HG03097 (cell line): ENCODE data around the gene LMO4.

Experiments
- ATAC-seq: cut with Tn5 transposase; IDR thresholded peaks from one replicate; pipeline ENCODE4 v1.9.1; 2021; ENCODE audit not compliant: unreplicated experiment, low FRiP score

LMO4 gene

DNA sequence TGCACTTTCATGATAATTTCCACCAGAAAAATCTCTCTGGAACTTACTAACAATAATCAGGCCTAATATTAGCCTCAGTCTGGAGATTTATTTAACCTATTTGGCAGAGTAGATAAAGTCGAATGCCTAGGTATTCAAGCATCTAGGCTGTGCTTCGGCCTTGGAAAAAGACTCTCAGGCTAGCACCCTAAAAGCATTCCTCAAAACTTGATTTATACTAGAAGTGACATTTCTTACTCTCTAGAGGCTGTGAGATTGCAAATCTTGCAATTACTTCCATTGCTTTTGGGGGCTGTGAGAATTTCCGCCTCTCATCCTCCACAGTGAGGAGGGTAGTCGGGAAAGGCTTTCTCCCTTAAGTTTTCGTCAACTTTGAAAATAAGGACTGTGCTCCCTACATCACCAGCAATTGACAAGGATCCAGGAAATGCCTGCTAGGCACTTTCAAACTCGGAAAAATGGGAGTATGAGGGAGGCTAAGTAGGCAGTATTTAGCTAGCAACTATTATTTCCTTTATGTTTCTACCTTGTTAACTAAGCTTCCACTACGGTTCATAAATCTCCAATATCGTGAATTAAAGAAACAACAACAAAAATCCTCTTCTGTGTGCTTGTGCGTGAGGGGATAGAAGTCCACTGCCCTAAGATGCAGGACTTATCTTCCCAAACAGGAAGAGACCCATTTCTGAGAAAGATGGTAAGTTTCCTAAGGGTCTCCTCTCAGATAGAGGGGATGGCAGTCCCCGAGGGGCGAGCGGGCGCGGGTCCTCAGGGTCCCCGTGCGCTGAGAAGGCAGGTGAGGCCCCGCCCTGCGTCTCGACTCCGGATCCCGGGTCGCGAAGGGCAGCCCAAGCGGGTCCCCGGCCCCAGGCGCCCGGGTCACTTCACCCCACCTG, 1.1 kb upstream of the LMO4 start:
- no peak for ATAC-seq

DNA sequence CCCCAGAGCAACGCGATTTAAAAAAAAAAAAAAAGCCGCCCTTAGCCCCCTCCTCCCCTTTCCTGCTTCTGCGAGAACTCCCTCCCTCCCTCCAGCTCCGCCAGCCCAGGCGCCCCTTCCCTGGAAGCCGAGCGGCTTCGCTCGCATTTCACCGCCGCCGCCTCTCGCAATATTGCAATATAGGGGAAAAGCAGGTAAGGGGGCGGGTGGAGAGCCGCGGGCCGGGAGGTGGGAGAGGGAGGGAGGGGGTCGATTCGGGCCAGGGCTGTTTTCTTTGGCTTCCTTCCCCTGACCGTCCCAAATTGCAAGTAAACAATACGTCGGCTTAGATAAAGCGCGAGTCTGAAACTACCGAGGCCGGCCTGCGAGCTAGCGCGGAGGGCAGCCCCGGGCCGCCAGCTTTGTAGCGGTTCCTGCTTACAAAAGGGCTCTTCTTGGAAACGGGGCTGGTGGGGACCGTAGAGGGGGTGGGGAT, 408 bp downstream of the LMO4 start:
- no peak for ATAC-seq

DNA sequence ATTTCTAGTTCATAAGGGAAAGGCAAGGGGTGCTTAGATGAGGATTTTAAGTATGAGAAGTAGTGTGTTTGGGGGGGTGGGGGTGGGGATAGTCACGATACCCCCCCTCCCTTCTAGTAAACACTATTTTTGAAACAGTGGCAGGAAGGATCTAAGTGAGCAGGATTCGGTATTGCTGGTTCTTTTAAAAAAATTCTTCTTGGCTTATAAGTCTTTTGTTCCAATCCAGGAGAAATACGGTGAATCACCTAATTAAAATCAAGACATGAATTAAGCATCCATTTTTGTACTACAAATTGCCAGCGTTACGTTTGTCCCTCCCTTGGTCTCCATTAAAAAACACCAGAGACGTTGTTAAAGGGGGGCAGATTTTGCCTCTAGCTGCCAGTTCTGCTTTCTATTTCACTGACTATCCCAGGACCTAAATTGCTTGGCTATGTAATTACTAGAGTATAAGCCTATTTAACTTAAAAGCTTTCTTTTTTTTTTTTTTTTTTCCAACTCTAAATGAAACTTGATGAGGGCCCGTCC, 911 bp downstream of the LMO4 start:
- ATAC-seq: no peak

DNA sequence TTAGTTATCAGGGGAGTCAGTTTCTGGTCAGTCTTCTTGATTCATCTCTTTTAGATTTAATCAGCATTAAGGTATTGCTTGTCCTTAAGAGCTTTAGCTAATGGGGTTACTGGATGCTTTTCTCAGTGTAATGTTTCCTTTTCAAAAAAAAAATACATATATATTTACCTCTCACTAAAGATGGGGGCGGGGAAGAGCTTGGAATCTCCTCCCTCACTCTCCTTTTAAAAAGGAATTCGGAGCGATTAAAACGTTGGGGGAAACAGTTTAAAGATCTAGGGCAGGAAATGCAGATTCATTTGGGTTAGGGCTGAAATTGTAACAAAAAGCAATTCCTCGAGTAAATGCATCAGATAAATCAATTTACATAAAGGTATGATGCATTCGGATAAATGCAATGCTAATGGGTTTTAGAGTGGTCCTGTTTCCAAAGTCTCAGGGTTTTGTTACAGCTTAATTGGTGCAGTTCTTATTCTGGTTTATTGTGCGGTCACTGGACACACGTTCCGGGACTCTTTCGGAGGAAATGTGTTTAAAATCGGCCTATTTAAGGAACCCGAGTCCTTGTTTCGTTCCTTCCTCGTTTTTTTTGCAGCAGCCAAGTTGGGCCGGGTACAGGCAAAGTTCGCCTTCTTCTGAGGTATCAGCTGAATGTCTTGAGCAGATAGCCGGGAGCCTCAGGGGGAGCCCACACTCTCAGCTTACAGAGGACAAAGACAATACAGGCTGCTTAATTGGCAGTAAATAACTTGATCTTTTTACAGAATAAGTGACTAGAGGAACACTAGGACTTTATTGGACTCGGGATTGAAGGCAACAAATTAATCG, 1.6 kb downstream of the LMO4 start:
- no peak for ATAC-seq

DNA sequence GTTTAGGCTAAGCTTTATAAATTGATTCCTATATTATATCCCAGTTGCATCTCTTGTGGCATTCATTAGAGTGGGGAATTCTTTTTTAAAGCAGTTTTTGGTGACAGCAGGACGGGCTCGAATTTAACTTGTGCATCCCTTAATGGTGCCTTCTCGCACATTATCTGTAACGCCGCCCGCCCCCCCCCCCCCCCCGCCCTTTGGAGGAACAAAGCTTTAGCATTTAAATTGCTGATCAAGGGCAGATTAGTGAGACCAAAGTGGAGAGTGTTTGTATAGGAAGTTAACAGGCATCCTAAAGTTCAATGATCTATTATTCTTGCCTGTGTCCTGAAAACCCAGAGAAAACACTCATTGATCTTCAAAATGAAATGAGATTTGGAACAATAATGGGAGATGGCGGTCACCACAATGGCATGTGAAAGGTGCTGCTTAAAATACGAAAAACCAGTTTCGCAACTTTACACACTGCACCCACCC, 2.2 kb downstream of the LMO4 start:
- ATAC-seq: no peak

DNA sequence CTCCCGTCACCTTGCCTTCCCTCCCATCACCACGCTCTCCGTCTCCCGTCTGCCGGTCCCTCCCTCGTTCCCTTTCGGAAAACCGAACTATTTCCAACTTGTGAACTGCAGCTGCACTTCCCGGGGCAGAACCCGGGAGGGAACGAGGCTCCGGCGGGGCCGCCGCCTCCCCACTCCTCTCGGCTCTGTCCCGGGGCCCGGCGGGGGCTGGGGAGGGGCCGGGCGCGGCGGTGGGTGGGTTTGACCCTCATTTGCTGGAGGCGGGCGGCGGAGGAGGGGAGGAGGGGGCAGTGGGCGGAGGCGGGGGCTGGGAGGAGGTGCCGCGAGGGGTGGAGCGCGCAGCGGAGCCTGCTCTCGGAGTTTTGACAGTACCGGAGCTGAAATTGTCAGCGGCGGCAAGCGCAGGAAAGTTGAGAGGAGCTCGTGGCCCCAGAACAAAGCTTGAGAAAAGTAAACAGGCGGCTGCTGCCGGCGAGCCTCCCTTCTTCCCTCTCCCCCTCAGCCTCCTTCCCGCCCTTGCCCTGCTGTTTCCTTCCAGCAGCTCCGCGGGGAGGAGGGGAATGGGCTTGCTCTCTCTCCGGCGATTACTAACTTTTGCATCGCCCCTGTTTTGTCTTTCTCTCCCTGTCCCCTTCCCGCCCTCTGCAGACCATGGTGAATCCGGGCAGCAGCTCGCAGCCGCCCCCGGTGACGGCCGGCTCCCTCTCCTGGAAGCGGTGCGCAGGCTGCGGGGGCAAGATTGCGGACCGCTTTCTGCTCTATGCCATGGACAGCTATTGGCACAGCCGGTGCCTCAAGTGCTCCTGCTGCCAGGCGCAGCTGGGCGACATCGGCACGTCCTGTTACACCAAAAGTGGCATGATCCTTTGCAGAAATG, 2.9 kb downstream of the LMO4 start:
- no peak for ATAC-seq

DNA sequence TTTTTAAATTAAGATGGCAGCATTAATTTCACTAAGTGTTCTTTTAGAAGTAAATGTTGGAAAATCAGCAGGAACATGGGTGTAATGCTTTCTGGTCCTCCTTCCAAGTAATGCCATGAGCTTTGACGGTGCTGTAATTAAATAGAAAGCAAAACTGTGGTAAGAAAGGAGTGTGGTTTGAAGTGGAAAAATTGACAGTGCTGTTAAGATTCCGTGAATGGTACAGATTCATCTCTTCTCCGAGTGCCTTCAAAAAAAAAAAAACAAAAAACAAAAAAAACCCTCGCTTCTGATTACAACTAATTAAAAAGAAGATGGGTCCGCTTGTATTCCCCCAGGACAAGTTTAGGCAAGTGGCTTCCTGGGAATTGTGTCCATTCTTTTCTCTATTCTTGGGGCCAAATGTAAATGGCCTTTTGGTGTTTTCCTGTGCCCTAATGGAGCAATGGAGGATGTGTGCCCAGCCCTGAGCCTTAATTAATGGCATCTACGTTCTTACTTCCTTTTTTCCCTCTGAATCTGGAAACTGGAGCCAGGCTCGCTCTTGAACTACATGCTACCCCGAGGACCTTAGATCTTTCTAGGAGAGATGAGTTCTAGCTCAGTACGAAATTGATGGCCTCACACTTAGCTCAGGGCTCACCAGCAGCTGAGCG, 5.1 kb downstream of the LMO4 start:
- no peak for ATAC-seq

DNA sequence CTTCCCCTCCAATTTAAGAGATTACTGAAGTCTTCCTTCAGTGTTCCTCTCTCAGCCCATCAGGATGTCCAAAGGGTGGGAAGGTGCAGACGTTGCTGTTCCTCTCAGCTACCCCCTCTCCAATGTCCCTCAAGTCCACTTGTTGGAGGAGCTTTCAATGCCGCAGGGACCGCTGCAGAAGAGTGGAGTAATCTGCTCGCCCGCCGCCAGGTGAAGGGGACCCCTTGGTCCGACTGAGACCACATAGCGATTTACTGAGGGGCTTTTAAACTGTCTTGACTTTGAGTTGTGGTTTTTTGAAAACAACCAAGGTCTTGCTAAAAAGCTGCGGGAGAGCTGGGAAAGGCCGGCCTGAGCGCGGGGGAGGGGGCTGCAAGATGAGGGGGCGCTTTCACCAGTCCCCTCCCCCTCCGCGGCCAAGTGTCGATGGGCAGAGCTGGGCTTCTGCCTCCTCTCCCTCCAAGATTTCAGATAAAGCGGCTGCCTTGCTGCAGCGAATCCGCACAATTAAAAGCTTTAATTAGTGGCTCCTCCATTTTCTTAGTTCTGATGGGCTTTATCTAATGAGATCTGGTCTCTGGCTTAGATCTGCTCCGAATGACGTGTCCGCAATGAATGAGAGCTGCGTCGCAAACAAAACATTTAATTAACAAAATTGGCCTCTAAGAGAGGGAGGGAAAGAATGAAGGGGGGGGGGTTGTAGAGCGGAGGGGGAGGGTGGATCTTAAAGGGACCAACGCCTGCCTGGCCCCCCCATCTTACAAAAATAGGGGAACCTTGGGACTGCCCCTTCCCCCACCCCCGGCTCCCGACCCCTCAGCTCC, 5.9 kb downstream of the LMO4 start:
- ATAC-seq: no peak

DNA sequence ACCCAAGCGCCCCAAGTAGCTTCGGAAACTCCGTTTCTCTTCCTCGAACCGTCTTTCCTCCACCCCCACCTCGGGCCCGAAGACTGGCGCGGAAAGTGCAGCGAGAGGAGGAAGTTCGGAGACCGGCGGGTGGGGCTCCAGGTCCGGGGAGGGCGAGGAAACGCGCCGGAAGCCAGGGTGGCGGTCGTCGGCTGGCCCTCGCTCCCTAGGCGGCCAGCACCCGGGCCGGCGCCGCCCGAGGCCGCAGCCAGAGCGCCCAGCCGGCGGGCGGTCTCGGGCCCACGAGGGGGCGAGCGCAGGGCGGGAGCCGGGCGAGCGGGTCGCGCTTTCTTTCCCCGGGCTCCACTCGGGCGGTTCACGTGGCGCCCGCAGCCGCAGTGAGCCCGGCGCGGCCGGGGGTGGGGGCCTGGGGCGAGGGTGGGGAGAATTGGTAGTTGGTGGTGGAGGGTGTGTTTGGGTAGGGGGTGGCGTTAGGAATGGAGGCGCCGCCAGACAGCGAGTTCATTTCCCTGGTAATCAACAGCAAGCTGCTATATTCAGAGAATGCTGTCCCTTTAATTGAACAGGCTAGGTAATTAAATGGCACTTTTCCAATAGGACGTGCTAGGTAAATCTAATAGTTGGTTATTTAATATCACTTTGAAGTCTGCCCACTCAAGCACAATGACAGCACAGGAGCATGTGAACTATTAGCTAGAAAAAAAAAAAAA, 6.7 kb downstream of the LMO4 start:
- ATAC-seq: peak; percentile 41

DNA sequence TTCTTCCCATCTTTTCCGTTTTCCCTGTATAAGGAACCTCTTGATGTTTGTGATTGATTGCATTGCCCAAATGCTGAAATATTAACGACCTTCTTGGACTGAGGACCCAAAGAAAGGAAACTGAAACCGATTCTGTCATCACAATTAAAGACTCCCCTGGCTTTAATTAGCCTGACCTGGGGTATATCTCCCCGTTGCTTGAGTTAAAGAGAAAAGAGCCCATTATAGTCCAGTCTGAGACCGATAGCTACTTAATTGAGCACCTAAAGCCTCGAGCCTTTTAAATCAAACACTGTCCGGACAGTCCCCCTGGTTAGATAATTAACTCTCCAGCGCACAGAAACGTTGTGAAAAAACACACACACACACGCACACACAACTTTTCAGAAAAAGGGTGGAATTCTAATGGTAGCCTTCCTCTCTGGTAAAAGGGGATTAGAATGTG, 8.0 kb downstream of the LMO4 start:
- no peak for ATAC-seq

DNA sequence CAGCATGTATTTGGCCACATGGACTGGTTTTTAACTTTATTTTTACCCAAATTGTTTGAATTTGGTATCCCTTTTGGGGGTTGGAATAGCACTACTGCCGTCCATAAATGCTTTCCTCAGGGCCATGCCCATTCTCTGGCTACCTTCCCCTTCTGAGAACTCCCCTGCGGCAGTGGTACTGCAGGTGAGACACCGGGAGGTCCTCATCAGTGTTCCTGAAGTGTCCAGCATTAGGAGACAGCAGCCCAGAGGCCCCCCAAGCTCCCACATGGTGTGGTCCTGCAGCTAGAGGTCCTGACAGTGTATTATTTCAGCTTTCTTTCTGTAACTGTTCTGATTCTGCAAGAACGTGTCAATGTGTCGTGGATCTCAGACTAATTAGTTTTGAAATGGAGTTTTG, 8.9 kb downstream of the LMO4 start:
- ATAC-seq: no peak

DNA sequence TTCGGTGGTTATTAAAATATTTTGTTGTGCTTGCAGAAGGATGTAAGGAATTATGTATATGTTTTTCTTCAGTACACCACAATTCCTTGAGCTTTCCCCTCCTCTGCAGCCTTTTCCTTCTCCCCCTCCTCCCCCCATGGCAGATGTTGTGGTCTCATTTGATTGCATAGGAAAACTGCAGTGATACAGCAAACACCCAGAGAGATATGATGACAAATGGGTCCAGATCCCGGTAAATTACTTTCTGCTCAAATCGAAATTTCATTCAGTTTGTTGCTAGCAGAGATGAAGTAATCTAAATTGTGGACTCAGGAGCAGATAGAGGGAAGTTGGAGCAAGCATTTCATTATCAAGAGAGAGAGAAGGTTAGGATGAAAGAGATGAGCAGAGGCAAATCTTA, 9.9 kb downstream of the LMO4 start:
- no peak for ATAC-seq

DNA sequence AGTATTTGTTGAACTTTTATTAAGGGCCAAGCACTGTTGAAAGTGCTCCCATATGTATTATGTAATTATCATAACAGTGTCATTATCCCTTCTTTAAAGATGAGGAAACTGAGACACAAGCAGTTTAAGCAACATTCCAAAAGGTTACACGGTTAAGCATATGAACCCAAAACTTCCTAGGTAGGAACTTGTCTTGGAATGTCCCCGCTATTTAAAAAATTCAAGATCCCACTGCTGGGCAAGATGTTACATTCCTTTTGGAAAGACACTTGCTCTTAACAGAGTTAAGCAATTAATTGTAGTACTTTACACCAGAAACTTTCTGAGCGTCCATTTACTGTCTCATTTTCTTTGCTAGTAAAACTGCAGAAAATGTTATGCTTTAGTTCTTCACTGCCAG, 15.6 kb downstream of the LMO4 start:
- ATAC-seq: no peak

DNA sequence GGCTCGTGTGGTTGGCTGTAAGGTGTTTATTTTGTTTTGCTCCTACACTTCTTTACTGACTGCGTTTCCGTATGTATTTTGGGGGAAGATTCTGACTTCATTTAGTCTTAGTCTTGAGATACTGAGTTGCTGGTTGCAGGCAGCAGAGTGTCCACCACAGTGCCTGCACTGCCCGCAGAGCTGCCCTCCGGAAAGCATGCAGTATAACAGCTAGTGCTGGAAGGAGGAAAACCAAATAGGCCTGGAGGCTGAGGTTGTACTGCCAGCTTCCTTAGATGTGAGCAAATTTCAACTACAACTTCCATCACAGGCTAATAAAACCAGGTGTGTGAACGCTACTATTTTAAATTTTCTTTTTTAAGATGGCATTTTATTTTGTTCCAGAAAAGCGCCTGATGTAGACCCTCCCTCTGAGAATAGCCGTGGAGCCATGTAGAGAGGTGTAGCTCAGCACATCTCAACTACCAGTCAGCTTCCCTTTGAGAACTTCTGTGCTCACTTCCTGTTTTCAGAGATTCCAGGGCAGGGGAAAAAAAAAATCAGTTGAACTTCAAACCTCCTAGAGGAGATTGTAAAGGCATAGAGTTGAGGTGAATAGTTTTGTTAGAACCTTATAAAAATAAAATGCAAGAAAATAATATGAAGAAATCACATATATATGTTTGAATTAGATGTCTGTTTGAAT, 17.6 kb downstream of the LMO4 start:
- ATAC-seq: no peak

DNA sequence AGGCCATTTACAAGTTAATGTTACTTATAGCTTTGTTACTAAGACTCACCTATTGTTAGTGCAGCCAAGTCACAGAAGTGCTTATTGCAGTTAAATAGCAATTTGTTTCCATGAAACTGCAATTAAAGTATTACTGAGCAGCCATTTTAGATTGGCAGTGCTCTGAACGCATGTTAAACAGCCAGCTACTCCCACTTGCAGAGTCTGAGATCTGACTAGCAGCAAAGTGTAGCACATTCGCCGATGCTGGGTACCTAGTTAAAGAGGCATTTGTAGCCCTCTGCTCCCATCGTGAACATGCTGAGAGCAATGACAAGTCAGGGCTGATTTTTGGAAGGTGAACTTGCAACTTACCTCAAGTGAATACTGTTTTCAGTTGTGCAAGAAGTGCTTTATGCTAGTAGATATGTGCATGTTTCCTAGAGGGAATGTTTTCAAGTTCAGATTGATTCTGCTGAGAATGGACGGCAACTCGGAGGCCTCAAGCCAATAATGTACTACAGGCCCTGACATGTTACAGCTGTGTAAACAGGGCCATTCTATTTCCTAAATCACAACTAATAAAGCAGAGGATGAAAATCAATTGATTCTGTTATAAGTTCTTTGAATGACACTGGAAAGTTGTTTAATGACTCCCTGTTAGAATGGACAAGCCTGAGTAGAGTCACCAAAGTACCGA, 19.8 kb downstream of the LMO4 start:
- no peak for ATAC-seq

DNA sequence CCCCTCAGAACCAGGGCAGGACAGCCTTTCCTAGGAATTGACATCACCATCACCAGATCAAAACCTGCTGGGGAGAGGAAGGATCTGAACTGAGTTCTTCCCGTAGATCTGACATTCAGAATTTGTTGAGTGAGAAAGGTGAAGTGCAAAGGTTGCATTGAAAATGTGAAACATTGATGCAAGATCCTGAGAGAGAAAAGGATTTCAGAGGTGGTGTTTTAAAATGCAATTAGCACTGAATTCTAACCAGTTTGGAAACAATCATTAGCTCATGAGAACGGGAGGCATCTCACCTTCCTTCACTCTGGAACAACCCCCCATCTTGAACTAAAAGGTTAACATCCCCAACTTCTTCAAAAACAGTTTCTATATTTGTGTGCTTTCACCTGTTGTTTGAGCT, 20.4 kb downstream of the LMO4 start:
- ATAC-seq: no peak

DNA sequence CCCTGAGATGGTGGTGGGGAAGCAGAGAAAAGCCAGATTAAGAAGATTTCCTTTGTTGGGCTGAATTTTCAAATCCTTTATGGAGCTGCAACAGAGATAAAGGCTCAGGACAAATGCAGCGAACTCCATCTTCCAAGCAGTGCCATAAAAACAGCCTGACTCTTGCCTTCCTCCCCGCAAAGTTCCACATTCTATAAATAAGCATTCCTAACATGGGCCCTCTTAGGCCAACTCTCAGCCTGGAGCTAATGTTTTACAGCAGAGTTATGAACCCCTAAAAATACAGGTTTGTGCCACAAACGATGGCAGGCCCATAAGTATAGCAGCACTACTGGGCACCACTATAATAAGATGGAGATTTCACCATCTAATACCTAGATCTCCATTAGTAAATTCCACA, 27.2 kb downstream of the LMO4 start:
- ATAC-seq: no peak
